ENCODE results near the gene MYOM1.

The MYOM1 gene

GRCh38 chr18:3179430-3180089 lies 40.2 kb downstream of the MYOM1 start:
- TF ChIP-seq CTCF (conservative IDR thresholded peaks at IDR 0.05; ENCODE audit: low read depth, low read length), result no peak
- H3K4me3 ChIP-seq (ENCODE audit: low read depth, low read length), result no peak overlapping the region
- DNase-seq (ENCODE audit: low read depth), result no peak

GRCh38 chr18:3177902-3178687 lies 41.7 kb downstream of the MYOM1 start:
- DNase-seq (ENCODE audit: low read depth), result no peak
- no peak overlapping the region for H3K4me3 ChIP-seq (ENCODE audit: low read depth, low read length)

GRCh38 chr18:3175195-3175758 lies 44.5 kb downstream of the MYOM1 start:
- DNase-seq (ENCODE audit: low read depth), result no peak

More at GRCh38 chr18:3177902-3178687, 41.7 kb downstream of the MYOM1 start:
- TF ChIP-seq CTCF (conservative IDR thresholded peaks at IDR 0.05; ENCODE audit: low read depth, low read length), result no peak

GRCh38 chr18:3172097-3172496 lies 47.7 kb downstream of the MYOM1 start:
- TF ChIP-seq CTCF (conservative IDR thresholded peaks at IDR 0.05; ENCODE audit: low read depth, low read length), result no peak
- no peak for DNase-seq (ENCODE audit: low read depth)
- H3K4me3 ChIP-seq (ENCODE audit: low read depth, low read length), result no peak overlapping the region

More at GRCh38 chr18:3175195-3175758, 44.5 kb downstream of the MYOM1 start:
- H3K4me3 ChIP-seq (ENCODE audit: low read depth, low read length), result no peak overlapping the region
- no peak for TF ChIP-seq CTCF (conservative IDR thresholded peaks at IDR 0.05; ENCODE audit: low read depth, low read length)

GRCh38 chr18:3171631-3172030 lies 48.1 kb downstream of the MYOM1 start:
- TF ChIP-seq CTCF (conservative IDR thresholded peaks at IDR 0.05; ENCODE audit: low read depth, low read length), result no peak
- no peak overlapping the region for H3K4me3 ChIP-seq (ENCODE audit: low read depth, low read length)
- DNase-seq (ENCODE audit: low read depth), result no peak

- no peak for DNase-seq (ENCODE audit: low read depth)
- H3K4me3 ChIP-seq (ENCODE audit: low read depth, low read length), result no peak overlapping the region
- TF ChIP-seq CTCF (conservative IDR thresholded peaks at IDR 0.05; ENCODE audit: low read depth, low read length), result no peak
Measured at GRCh38 chr18:3170441-3171161, 49.2 kb downstream of the MYOM1 start.

All from choroid plexus epithelial cell (primary cell).